SW 1271 (cell line): ENCODE measurements around the gene MCHR1.
"Not testable (repeated sequence)": the region's sequence is repeated elsewhere in the genome, so short reads cannot be mapped to it uniquely, and the experiment has no call there.

Experiments
- DNase-seq, 2 experiments: peaks; one replicate each; lab custom pipeline; 2025; lab: John Stamatoyannopoulos, UW

MCHR1 gene

GRCh38 chr22:40655941-40656340, 23.3 kb upstream of the MCHR1 start:
- DNase-seq = not testable (repeated sequence)

GRCh38 chr22:40656651-40657050, 22.6 kb upstream of the MCHR1 start:
- DNase-seq = not testable (repeated sequence)

GRCh38 chr22:40659166-40659565, 20.1 kb upstream of the MCHR1 start:
- no peak for DNase-seq

- DNase-seq = no peak
These were observed 18.6 kb upstream of the MCHR1 start for GRCh38 chr22:40660730-40661129.

GRCh38 chr22:40661671-40662070, 17.6 kb upstream of the MCHR1 start:
- DNase-seq = no peak

- no peak for DNase-seq
These were observed 14.0 kb upstream of the MCHR1 start for GRCh38 chr22:40665312-40665711.

GRCh38 chr22:40666151-40666848, 13.0 kb upstream of the MCHR1 start:
- DNase-seq = no peak

GRCh38 chr22:40668611-40669411, 10.5 kb upstream of the MCHR1 start:
- DNase-seq = peak in 1 of 2 experiments; percentile 46

- DNase-seq = no peak
These were observed 9.2 kb upstream of the MCHR1 start for GRCh38 chr22:40670058-40670457.

- DNase-seq = no peak
These were observed 7.9 kb upstream of the MCHR1 start for GRCh38 chr22:40671369-40671768.

- DNase-seq = no peak
These were observed 7.4 kb upstream of the MCHR1 start for GRCh38 chr22:40671796-40672360.

- DNase-seq = no peak
These were observed 6.3 kb upstream of the MCHR1 start for GRCh38 chr22:40673017-40673416.

GRCh38 chr22:40674274-40674673, 5.0 kb upstream of the MCHR1 start:
- no peak for DNase-seq

- not testable (repeated sequence) for DNase-seq
These were observed 3.1 kb upstream of the MCHR1 start for GRCh38 chr22:40676166-40676565.

- no peak for DNase-seq
These were observed 2.6 kb upstream of the MCHR1 start for GRCh38 chr22:40676644-40677043.

GRCh38 chr22:40678493-40679248, 613 bp upstream of the MCHR1 start:
- no peak for DNase-seq

GRCh38 chr22:40679964-40680818, 907 bp downstream of the MCHR1 start:
- no peak for DNase-seq

- DNase-seq = no peak
These were observed 1.5 kb downstream of the MCHR1 start for GRCh38 chr22:40680819-40681183.

GRCh38 chr22:40681451-40681850, 2.2 kb downstream of the MCHR1 start:
- no peak for DNase-seq

- no peak for DNase-seq
These were observed 5.4 kb downstream of the MCHR1 start for GRCh38 chr22:40684728-40685127.

- no peak for DNase-seq
These were observed 6.1 kb downstream of the MCHR1 start for GRCh38 chr22:40685406-40685805.
